GM12878 (cell line): ENCODE measurements around the gene SHISA4. TPM values are rescaled to one million over a fixed set of nuclear protein-coding genes. Genes with fewer than 3 reads are reported as not detected.

ENCODE experiments used
- ATAC-seq: fragments of 200-7000 bp; cut with Tn5 transposase; 3 replicates; pipeline ENCODE4 v1.9.1; 2020; ENCODE audit warnings: mild to moderate bottlenecking, moderate library complexity
- BruUV-seq: library from RNA; stranded (reverse); fragments of 400-500 nt; replicated peaks from 2 replicates; lab custom pipeline; 2021; lab: Mats Ljungman, UMichigan
- CTCF ChIA-PET: fragments of 300-600 bp; sonication (Branson Sonifier 250); formaldehyde crosslinking; extraction: SDS; loops from one replicate; lab custom pipeline; 2021; ENCODE audit warnings: inconsistent platforms; lab: Yijun Ruan, JAX
- POLR2A ChIA-PET: fragments of 350-600 bp; formaldehyde crosslinking; extraction: SDS; loops from one replicate; lab custom pipeline; 2021; ENCODE audit warnings: inconsistent platforms; lab: Charles Lee
- RAD21 ChIA-PET: fragments of 300-600 bp; sonication (Branson Sonifier 250); formaldehyde crosslinking; loops from one replicate; lab custom pipeline; 2023; ENCODE audit warnings: antibody characterized with exemption; ENCODE audit not compliant: unreplicated experiment; lab: Charles Lee
- SMC1A ChIA-PET: fragments of 300-600 bp; sonication (Branson Sonifier 250); formaldehyde crosslinking; loops from one replicate; lab custom pipeline; 2023; ENCODE audit not compliant: unreplicated experiment, uncharacterized antibody; lab: Charles Lee
- DNase-seq: peaks from one replicate; pipeline ENCODE4 v3.0.0-alpha.2; 2011; ENCODE audit warnings: low read depth, low spot score
- FAIRE-seq: peaks from 3 replicates; lab custom pipeline; 2011; peaks lifted over from hg19 to GRCh38; lab: Jason Lieb, UNC
- H2AFZ ChIP-seq: 2 replicates; pipeline ENCODE4 v1.6.0; 2011; ENCODE audit warnings: low read depth, low read length, control low read depth; ENCODE audit not compliant: control insufficient read depth
- H3K27ac ChIP-seq: 2 replicates; pipeline ENCODE4 v1.5.1; 2011; ENCODE audit warnings: control low read depth; ENCODE audit not compliant: control insufficient read depth, insufficient read depth
- H3K27me3 ChIP-seq, 2 experiments: replicated peaks in 1 of 2; 2 replicates each; pipeline versions ENCODE4 v1.6.0 to v1.6.1; 2011; ENCODE audit warnings: low read length in 1 of 2; ENCODE audit not compliant: control insufficient read depth in 2 of 2, insufficient read depth in 2 of 2
- H3K36me3 ChIP-seq, 2 experiments: 2 replicates each; pipeline ENCODE4 v1.5.1; 2011; ENCODE audit warnings: low read length in 1 of 2; ENCODE audit not compliant: control insufficient read depth in 2 of 2, insufficient read depth in 2 of 2
- H3K4me1 ChIP-seq: 2 replicates; pipeline ENCODE4 v1.6.1; 2011; ENCODE audit warnings: mild to moderate bottlenecking, low read length, moderate library complexity, mixed read lengths; ENCODE audit not compliant: control insufficient read depth, insufficient read depth
- H3K4me2 ChIP-seq: 2 replicates; pipeline ENCODE4 v1.6.0; 2011; ENCODE audit warnings: control low read depth; ENCODE audit not compliant: control insufficient read depth, insufficient read depth
- H3K4me3 ChIP-seq: fragments of 200-600 bp; sonication (generic); 2 replicates; pipeline ENCODE4 v1.5.1; 2016
- H3K79me2 ChIP-seq: 2 replicates; pipeline ENCODE4 v1.6.0; 2011; ENCODE audit warnings: low read length; ENCODE audit not compliant: control insufficient read depth, insufficient read depth
- H3K9ac ChIP-seq: 2 replicates; pipeline ENCODE4 v1.8.0; 2011; ENCODE audit warnings: low read length, control low read depth, mixed read lengths; ENCODE audit not compliant: control insufficient read depth, insufficient read depth
- H3K9me3 ChIP-seq: replicated peaks from 3 replicates; pipeline ENCODE4 v1.5.1; 2011; ENCODE audit warnings: mild to moderate bottlenecking, low read length; ENCODE audit not compliant: control insufficient read depth, insufficient read depth
- H4K20me1 ChIP-seq: 2 replicates; pipeline ENCODE4 v1.6.0; 2011; ENCODE audit not compliant: control insufficient read depth, insufficient read depth
- ASH2L ChIP-seq: fragments of 300-600, 200-600 bp; sonication (generic); IDR thresholded peaks from 2 replicates; pipeline ENCODE4 v1.6.1; 2017; ENCODE audit warnings: low read depth, mild to moderate bottlenecking, borderline replicate concordance
- ATF7 ChIP-seq: fragments of 450-650 bp; IDR thresholded peaks from 2 replicates; pipeline ENCODE4 v1.6.1; 2016; ENCODE audit warnings: low read depth, mild to moderate bottlenecking
- CBFB ChIP-seq: IDR thresholded peaks from 2 replicates; pipeline ENCODE4 v1.6.1; 2016; ENCODE audit warnings: antibody characterized with exemption, low read depth
- CHD4 ChIP-seq: fragments of 200-600 bp; sonication (generic); IDR thresholded peaks from 2 replicates; pipeline ENCODE4 v1.6.1; 2016; ENCODE audit warnings: mild to moderate bottlenecking
- DPF2 ChIP-seq: fragments of 450-650 bp; IDR thresholded peaks from 2 replicates; pipeline ENCODE4 v1.6.1; 2017; ENCODE audit warnings: mild to moderate bottlenecking
- FOXM1 ChIP-seq: IDR thresholded peaks from 2 replicates; pipeline ENCODE4 v1.6.1; 2012; ENCODE audit warnings: low read depth, mild to moderate bottlenecking, inconsistent platforms, low read length, moderate library complexity
- MAX ChIP-seq: IDR thresholded peaks from 2 replicates; pipeline ENCODE4 v1.6.1; 2012; ENCODE audit warnings: low read depth, low read length, improper control_type of control experiment
- NR2F1 ChIP-seq: fragments of 450-650 bp; conservative IDR thresholded peaks from 2 replicates; pipeline ENCODE4 v1.6.1; 2017; ENCODE audit warnings: mild to moderate bottlenecking
- RELA ChIP-seq: fragments of 450-650 bp; IDR thresholded peaks from 2 replicates; pipeline ENCODE4 v1.8.0; 2014; ENCODE audit warnings: borderline replicate concordance; ENCODE audit not compliant: partially characterized antibody
- SMAD1 ChIP-seq: fragments of 450-650 bp; IDR thresholded peaks from 2 replicates; pipeline ENCODE4 v1.6.1; 2018; ENCODE audit warnings: mild to moderate bottlenecking, low read depth; ENCODE audit not compliant: partially characterized antibody
- SPI1 ChIP-seq: IDR thresholded peaks from 2 replicates; pipeline ENCODE4 v1.6.1; 2011; ENCODE audit warnings: low read depth, mild to moderate bottlenecking, low read length, moderate library complexity, borderline replicate concordance; ENCODE audit not compliant: insufficient read depth
- STAT1 ChIP-seq: fragments of 450-650 bp; conservative IDR thresholded peaks from 2 replicates; pipeline ENCODE4 v1.6.1; 2014; ENCODE audit warnings: antibody characterized with exemption, mild to moderate bottlenecking
- ZNF207 ChIP-seq: fragments of 450-650 bp; IDR thresholded peaks from 2 replicates; pipeline ENCODE4 v1.6.1; 2014; ENCODE audit warnings: antibody characterized with exemption, mild to moderate bottlenecking, borderline replicate concordance
- ZNF24 ChIP-seq: fragments of 450-650 bp; IDR thresholded peaks from 2 replicates; pipeline ENCODE4 v1.6.1; 2017; ENCODE audit warnings: antibody characterized with exemption, mild to moderate bottlenecking
- WGBS: methylation state at CpG from one replicate; pipeline ENCODE4 v1.1.6; 2016; ENCODE audit warnings: low lambda C conversion rate; ENCODE audit not compliant: insufficient replicate concordance, insufficient coverage; ENCODE audit errors: missing lambda C conversion rate; 5-methylcytosine and 5-hydroxymethylcytosine counted together
- in situ Hi-C: fragments of 300-500 bp; cut with MboI; formaldehyde crosslinking; loops from 9 replicates; pipeline ENCODE4 v1.14.3; 2018; ENCODE audit warnings: mixed read lengths
- intact Hi-C: fragments of 100-400 bp; cut with micrococcal nuclease; formaldehyde crosslinking; loops from one replicate; pipeline ENCODE4 v1.14.2; 2022; ENCODE audit not compliant: unreplicated experiment
- polyA plus RNA-seq, 11 experiments: library from polyadenylated mRNA; depleted of rRNA in 4 of 11; unstranded in 6 of 11; stranded (reverse) in 5 of 11; fragments of >200 nt; fragmentation: Nextera tagmentation in 4 of 11; fragmentation: Illumina TruSeq in 1 of 11; extraction: Ambion mirVana in 4 of 11; extraction: Trizol in 1 of 11; gene quantifications; 1 replicate in 1 of 11; 2 replicates in 10 of 11; pipeline versions ENCODE4 v1.2.1 to v1.2.3, GENCODE V29; 2011 to 2016; ENCODE audit warnings: inconsistent platforms in 2 of 11, missing spikeins in 2 of 11, low read depth in 1 of 11
- total RNA-seq, 4 experiments: library from RNA; depleted of rRNA in 3 of 4; stranded (reverse); fragments of >200 nt in 3 of 4; fragmentation: Illumina TruSeq in 1 of 4; extraction: Trizol in 1 of 4; gene quantifications; 2 replicates each; pipeline versions ENCODE4 v1.2.1 to v1.2.3, GENCODE V29; 2013 to 2021
- TF ChIP-seq, protein P1 (sequence below): IDR thresholded peaks from 2 replicates; pipeline ENCODE4 v1.6.1; 2012; ENCODE audit warnings: improper control_type of control experiment, low read depth, low read length; ENCODE audit not compliant: insufficient replicate concordance
- TF ChIP-seq, protein P2 (sequence below): IDR thresholded peaks from 2 replicates; pipeline ENCODE4 v1.6.1; 2011; ENCODE audit warnings: borderline replicate concordance, low read depth, mild to moderate bottlenecking, moderate library complexity, mixed read lengths, low read length; ENCODE audit not compliant: insufficient read depth; ENCODE audit errors: extremely low read length

SHISA4 gene
- total and polyA plus RNA-seq, 10 of the 15 experiments (the other 5 are each of a cell fraction or from before 2014, with no cell fraction given), result 0.07 TPM; not detected in 8

GRCh38 chr1:201942129-201942495 is 53.4 kb downstream of the SHISA4 start:
- intact Hi-C loops (no loop called here), in situ Hi-C loops (no loop called here)
- DNase-seq (no peak), FAIRE-seq (no peak), ATAC-seq (no peak)
- H3K4me2 ChIP-seq, result no peak overlapping the region
- CTCF ChIA-PET, result interaction anchor here (0.5 to 1.5 kb wide), 2 partner anchors 142 to 507 kb away, joined by 3 read pairs; no protein-coding TSS in a partner anchor
- POLR2A ChIA-PET, result no interaction called here
- no peaks in the 10 kb centered on the region for H3K79me2 ChIP-seq
- SMC1A ChIA-PET, result no interaction called here
- H3K4me3 ChIP-seq, result no peak overlapping the region
- RAD21 ChIA-PET, result no interaction called here
- 50% methylated on average over 1 of the region's 1 CpG for WGBS
- BruUV-seq, result no TSS peak
- no peak overlapping the region for H3K9ac ChIP-seq
- peaks cover 13 to 17% of the 10 kb centered on the region in 2 experiments for H3K27me3 ChIP-seq
- H3K27ac ChIP-seq, result no peak overlapping the region
- H3K4me1 ChIP-seq, result no peaks in the 10 kb centered on the region
- H2AFZ ChIP-seq, result no peak overlapping the region
- no peaks in the 10 kb centered on the region for H3K9me3 ChIP-seq
- no peaks in the 10 kb centered on the region for H4K20me1 ChIP-seq
- H3K36me3 ChIP-seq, result no peaks in the 10 kb centered on the region
- TF ChIP-seq SPI1, result no peak
- no peak for TF ChIP-seq ZNF24
- TF ChIP-seq ZNF207, result no peak
- no peak for TF ChIP-seq STAT1
- TF ChIP-seq, protein P1, sequence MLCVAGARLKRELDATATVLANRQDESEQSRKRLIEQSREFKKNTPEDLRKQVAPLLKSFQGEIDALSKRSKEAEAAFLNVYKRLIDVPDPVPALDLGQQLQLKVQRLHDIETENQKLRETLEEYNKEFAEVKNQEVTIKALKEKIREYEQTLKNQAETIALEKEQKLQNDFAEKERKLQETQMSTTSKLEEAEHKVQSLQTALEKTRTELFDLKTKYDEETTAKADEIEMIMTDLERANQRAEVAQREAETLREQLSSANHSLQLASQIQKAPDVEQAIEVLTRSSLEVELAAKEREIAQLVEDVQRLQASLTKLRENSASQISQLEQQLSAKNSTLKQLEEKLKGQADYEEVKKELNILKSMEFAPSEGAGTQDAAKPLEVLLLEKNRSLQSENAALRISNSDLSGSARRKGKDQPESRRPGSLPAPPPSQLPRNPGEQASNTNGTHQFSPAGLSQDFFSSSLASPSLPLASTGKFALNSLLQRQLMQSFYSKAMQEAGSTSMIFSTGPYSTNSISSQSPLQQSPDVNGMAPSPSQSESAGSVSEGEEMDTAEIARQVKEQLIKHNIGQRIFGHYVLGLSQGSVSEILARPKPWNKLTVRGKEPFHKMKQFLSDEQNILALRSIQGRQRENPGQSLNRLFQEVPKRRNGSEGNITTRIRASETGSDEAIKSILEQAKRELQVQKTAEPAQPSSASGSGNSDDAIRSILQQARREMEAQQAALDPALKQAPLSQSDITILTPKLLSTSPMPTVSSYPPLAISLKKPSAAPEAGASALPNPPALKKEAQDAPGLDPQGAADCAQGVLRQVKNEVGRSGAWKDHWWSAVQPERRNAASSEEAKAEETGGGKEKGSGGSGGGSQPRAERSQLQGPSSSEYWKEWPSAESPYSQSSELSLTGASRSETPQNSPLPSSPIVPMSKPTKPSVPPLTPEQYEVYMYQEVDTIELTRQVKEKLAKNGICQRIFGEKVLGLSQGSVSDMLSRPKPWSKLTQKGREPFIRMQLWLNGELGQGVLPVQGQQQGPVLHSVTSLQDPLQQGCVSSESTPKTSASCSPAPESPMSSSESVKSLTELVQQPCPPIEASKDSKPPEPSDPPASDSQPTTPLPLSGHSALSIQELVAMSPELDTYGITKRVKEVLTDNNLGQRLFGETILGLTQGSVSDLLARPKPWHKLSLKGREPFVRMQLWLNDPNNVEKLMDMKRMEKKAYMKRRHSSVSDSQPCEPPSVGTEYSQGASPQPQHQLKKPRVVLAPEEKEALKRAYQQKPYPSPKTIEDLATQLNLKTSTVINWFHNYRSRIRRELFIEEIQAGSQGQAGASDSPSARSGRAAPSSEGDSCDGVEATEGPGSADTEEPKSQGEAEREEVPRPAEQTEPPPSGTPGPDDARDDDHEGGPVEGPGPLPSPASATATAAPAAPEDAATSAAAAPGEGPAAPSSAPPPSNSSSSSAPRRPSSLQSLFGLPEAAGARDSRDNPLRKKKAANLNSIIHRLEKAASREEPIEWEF, result no peak
- no peak for TF ChIP-seq SMAD1
- no peak for TF ChIP-seq CBFB
- TF ChIP-seq DPF2, result no peak
- no peak for TF ChIP-seq RELA
- TF ChIP-seq ATF7, result no peak
- TF ChIP-seq FOXM1, result no peak
- no peak for TF ChIP-seq MAX
- no peak for TF ChIP-seq ASH2L
- TF ChIP-seq, protein P2, sequence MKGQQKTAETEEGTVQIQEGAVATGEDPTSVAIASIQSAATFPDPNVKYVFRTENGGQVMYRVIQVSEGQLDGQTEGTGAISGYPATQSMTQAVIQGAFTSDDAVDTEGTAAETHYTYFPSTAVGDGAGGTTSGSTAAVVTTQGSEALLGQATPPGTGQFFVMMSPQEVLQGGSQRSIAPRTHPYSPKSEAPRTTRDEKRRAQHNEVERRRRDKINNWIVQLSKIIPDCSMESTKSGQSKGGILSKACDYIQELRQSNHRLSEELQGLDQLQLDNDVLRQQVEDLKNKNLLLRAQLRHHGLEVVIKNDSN, result no peak
- no peak for TF ChIP-seq CHD4
- TF ChIP-seq NR2F1, result no peak
